HL-60 (cell line): ENCODE results near the gene ZNF808.
"Not testable (repeated sequence)": the region's sequence is repeated elsewhere in the genome, so short reads cannot be mapped to it uniquely, and the experiment has no call there.

ENCODE experiments used
- CTCF ChIP-seq: IDR thresholded peaks from one replicate; pipeline ENCODE4 v1.5.1; 2011; ENCODE audit warnings: low read length, control low read depth, inconsistent platforms; ENCODE audit not compliant: insufficient read depth
- POLR2AphosphoS5 ChIP-seq: IDR thresholded peaks from 2 replicates; pipeline ENCODE4 v1.6.1; 2012; ENCODE audit warnings: low read depth
- REST ChIP-seq: IDR thresholded peaks from 2 replicates; pipeline ENCODE4 v1.6.1; 2012; ENCODE audit warnings: low read depth; ENCODE audit not compliant: insufficient replicate concordance

- not testable (repeated sequence) for TF ChIP-seq CTCF, POLR2AphosphoS5, REST
Observed at GRCh38 chr19:52601974-52602366, 74.5 kb downstream of the ZNF808 start.
